NCI-H2107 treated with DMSO at 0.1 percent for 48 hours (cell line): ENCODE results near the gene POLE.
A peak's percentile ranks its signal among the peaks of the same experiment; 100 is the strongest.
"Not testable (repeated sequence)": the region's sequence is repeated elsewhere in the genome, so short reads cannot be mapped to it uniquely, and the experiment has no call there.

Source experiments
- DNase-seq: peaks from one replicate; lab custom pipeline; 2025; ENCODE audit not compliant: unreplicated experiment; lab: John Stamatoyannopoulos, UW

The POLE gene

DNA sequence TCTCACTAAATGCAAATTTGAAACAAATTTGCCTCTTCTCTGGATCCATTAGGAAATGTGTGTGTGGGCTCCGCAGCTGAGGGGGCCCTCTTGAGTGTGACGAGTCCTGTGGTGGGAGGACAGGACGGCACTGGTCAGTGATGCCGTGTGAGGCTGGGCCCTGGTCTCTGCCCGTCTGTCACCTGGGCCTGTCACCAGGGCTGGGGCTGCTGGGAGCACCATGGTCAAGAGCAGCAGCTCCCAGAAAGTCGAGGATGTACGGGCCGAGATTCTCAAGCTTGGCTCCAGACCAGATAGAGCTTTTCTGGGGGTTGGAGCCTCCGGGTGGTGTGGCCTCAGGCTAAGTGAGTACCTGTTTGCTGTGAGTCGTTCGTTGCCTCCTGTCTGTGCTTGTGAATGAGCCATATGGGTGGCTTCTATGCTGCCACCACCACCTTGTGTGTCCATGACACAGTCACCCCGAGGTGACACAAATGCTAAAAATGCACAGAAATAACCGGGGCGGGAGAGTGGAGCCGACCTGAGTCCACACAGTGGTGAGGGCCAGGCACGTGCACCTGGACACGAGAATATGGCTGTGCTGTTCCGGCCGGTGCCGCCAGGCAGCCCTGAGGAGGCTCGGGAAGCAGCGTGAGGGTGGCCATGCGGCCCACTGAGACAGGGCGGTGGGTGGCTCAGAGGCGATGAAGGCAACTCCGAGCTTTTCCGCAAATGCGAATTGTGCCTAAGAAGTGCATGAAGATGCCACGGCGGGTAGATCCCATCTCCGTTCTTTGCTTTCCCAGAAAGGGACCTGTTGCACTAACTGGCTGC is 32.2 kb upstream of the POLE start:
- DNase-seq, result no peak

DNA sequence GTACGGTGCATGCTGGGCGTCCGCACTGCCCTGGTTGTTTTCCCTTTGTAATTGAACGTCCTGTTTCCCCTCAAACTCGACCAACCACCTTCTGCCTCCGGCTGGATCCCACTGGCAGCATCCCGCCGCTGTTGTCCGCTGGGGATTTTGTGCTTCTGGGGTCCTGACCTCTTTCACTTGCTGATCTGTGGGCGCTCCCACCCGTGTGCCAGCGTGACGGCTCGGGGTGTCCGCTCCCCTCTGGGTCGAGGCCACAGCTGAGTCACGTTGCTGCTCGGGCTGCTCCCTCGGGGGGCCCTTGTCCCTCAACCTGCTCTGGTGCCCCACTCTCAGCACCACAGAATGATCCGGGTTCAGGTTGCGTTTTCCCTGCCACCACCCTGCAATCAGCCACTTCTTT is 31.5 kb upstream of the POLE start:
- DNase-seq, result no peak

DNA sequence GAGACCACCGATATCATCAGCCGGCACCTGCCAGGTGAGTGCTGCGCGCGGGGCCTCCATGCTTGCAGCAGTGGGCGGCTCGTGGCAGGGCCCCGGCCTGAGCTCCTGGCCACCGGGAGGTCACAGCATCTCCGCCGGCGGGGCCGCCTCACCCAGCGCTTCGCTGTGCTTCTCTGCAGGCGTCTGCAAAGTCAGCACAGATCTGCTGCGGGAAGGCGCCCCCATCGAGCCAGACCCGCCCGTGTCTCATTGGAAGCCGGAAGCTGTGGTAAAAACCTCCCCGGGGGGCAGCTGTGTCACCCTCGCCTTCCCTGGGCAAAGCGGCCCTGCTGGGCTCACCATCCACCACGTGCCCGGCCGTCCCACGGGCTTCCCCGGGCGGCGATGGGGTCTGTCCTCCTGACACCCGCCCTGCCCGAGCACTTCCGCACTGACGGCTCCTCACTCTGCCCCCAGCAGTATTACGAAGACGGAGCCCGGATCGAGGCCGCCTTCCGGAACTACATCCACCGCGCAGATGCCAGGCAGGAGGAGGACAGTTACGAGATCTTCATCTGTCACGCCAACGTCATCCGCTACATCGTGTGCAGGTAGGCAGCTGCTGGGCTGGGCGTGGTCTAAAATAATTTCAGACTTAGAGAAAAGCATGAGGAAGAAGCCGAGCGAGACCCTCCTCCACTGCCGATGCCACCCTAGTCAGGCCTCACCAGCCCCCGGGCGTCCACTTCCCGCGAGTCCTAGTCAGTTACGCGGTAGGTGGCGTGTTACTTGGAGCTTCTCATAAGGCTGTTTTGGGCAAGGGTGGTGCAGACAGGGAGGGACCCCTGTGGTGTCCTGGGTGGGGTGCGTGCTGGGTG is 30.6 kb upstream of the POLE start:
- no peak for DNase-seq

DNA sequence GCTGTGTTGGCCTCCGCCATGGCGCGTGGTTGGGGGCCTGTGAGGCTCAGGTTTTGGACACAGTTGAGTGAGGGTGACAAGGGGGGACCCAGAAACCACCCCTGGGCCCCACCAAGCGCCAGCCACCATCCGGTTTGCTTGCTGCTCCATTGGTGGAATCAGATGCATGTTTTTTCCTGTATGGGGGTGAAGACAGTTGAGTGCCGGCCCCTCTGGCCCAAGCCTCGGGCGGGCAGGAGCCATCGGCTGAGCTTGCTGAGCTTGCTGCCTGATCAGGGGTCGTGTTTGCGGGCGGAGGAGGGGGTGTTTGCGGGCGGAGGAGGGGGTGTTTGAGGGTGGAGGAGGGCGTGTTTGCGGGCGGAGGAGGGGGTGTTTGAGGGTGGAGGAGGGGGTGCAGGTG is 29.9 kb upstream of the POLE start:
- no peak for DNase-seq

DNA sequence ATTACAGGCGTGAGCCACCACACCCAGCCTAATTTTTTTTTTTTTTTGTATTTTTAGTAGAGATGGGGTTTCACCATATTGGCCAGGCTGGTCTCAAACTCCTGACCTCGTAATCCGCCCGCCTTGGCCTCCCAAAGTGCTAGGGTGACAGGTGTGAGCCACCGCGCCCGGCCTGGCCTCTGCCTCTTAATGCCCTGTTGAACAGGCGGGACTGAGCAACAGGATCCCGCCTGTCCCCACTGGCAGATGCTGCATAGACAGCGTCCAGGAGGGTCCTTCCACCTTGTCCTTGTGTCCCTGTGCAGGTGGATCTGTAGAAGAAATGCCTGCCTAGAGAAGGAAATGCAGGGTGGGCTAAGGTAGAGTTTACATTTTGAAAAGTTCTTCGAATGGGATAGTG is 29.2 kb upstream of the POLE start:
- no peak for DNase-seq

GRCh38 chr12:132715874-132716273 is 28.7 kb upstream of the POLE start:
- DNase-seq, result no peak

GRCh38 chr12:132713123-132713522 is 26.0 kb upstream of the POLE start:
- DNase-seq, result no peak

DNA sequence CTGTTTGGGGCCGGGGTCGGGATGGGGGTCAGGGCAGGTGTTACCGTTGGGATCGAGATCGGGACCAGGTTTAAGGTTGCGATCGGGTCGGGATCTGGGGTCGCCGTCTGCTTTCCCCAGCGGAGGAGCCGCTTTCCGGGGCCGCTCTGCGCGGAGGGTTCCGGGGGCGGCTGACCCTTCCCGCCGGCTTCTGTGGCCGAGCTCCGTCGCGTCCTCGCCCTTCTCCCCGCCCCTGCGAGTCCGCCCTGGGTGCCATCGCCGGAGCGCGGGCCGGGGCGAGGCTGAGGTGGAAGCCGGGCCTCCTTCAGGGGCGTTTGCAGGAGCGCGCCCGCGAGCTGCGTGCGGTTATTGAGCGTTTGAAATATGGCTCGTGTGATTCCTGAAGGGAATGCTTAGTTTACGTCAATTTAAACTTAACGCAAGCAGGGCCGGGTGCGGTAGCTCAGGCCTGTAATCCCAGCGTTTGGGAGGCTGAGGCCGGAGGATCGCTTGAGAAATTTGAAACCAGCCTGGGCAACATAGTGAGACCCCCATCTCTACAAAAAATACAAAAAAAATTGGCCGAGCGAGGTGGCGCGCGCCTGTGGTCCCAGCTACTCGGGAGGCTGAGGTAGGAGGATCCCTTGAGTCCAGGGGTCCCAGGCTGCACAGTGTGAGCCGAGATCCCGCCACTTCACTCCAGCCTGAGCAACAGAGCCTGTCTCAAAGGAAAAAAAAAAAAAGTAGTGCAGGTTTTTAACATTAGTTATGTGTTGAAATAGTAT is 24.1 kb upstream of the POLE start:
- DNase-seq, result no peak

DNA sequence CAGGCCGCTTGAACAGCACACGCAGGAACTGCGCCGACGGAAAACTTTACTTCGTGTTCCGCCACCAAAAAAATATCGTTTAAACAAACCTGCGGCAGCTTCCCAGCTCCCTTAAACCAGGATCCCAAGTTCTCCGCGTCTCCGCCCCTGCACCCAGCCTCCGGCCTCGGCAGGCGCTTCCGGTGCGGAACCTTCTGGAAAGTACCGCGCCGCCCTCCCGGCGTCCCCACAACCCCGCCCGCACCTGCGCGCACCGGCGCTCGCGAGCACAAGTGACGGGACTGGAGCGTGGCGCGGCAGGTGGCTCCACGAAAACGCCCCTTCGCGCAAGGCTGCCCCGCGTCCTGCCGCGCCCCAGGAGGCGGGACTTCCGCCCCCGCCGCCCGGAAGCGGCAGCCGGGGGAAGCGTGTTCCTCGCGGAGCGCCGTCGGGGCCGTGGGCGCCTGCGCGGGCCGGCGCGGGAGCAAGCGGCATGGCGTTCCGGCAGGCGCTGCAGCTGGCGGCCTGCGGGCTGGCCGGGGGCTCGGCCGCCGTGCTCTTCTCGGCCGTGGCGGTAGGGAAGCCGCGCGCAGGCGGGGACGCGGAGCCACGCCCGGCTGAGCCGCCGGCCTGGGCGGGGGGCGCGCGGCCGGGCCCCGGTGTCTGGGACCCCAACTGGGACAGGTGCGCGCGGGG is 23.4 kb upstream of the POLE start, which contains the start of gene PGAM5:
TSS of gene PGAM5 (plus strand) at position 438 of the 675 bp plus-strand sequence. CDS start at position 473, 35 bp downstream.
- DNase-seq, result peak; percentile 35

- DNase-seq, result no peak
Observed at GRCh38 chr12:132710043-132710404, 22.9 kb upstream of the POLE start.

DNA sequence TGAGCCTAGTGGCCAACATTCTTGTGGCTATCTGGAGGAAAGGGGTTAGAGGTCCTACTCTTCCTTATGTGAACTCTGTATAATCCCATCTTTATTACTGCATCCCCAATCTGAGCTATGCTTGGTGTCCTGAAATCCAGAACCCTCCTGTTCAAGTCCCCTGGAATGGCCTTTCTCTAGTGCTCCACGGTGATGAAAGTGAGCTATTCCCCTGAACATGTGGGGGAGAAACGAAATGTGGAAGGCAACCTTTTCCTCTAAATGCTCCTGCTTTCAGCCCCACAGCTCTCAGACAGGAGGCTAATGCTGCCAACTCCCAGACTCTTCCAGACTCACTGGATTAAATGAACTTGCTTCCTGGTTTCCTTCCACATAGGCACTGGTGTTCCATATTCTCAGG is 21.0 kb upstream of the POLE start:
- no peak for DNase-seq

DNA sequence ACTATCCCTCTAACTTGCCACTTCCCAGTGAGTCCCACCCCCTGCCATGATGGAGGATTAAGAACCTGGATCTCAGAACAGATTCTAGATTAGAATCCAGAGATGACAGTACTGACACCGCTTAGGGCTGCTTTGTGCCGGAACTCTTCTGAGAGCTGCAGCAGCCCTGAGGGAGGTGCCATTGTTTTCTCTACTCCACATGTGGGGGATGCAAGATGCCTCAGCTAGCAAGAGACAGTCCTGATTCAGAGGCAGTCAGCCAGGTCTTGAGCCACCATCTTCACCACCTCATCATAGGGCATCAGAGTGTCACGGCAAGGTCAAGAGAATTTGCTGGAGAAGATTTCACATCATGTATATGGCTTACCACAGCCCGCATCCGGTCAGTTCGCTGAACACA is 20.1 kb upstream of the POLE start:
- DNase-seq, result no peak

- DNase-seq, result no peak
Observed at GRCh38 chr12:132703641-132704040, 16.5 kb upstream of the POLE start.

DNA sequence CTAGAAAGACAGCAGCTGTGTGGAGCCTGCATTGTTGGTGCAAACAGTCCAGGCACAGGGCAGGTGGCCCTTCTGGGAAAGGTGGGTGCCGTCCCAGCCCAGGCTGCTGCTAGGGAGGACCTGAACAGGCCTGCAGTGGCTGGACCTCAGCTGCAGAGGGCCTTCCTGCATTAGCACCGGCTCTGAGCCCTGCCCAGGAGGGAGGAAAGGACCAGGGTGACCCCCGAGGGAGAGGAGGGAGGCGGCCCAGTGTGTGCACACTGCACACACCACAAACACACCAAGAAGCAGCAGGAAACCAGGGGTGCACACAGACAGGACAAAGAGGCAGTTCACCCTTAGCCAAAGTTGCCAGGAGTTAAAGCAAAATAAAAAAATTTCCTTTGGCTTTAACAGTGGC is 15.5 kb upstream of the POLE start:
- no peak for DNase-seq

- no peak for DNase-seq
Observed at GRCh38 chr12:132700212-132700822, 13.2 kb upstream of the POLE start.

- DNase-seq, result no peak
Observed at GRCh38 chr12:132698341-132698740, 11.2 kb upstream of the POLE start.

GRCh38 chr12:132695431-132695830 is 8.3 kb upstream of the POLE start:
- DNase-seq, result no peak

DNA sequence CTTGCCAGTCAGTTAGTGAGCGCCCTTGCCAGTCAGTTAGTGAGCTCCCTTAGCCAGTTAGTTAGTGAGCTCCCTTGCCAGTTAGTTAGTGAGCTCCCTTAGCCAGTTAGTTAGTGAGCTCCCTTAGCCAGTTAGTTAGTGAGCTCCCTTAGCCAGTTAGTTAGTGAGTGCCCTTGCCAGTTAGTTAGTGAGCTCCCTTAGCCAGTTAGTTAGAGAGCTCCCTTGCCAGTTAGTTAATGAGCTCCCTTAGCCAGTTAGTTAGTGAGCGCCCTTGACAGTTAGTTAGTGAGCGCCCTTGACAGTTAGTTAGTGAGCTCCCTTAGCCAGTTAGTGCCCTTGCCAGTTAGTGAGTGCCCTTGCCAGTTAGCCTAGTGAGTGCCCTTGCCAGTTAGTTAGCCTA is 7.7 kb upstream of the POLE start:
- not testable (repeated sequence) for DNase-seq

GRCh38 chr12:132692030-132692429 is 4.9 kb upstream of the POLE start:
- not testable (repeated sequence) for DNase-seq

DNA sequence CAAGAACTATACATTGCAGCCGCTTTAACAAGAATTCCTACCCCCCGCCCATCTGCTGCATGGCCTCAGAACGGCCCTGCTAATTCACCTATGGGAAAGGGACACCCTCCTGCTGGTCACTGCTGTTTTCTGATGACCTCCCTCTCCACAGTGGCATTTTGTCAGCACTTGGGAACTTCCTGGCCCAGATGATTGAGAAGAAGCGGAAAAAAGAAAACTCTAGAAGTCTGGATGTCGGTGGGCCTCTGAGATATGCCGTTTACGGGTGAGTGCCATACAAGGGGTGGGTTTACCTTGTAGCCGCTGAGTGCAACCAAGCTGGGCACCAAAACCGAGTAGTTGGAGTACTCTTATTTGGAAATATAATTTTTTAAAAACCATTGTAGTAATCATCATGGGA is 3.0 kb upstream of the POLE start:
- no peak for DNase-seq

DNA sequence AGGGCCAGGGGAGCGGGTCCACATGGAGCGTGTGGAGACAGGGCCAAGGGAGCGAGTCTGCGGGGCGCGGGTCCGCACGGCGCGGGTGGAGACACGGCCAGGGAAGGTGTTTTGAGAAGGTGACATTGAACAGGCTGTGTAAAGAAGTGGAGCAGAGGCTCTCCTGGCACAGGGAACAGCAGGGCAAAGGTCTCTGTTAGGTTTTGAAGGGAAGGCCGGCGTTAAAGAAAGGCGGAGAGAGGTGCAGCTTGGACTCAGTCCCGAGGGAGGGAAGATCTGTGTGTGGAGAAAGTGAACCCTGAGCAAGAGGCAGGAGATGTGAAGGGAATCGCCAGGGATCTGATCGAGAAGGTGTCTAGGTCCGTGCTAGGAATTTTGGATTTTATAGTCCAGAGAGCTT is 2.1 kb upstream of the POLE start:
- DNase-seq, result no peak
